Ovary (tissue), 3 donors: Measurements from ENCODE around the gene CASP1.
"Not testable (repeated sequence)": the region's sequence is repeated elsewhere in the genome, so short reads cannot be mapped to it uniquely, and the experiment has no call there.

ENCODE experiments used
- EP300 ChIP-seq: sonication (generic); formaldehyde crosslinking; IDR thresholded peaks from one replicate; pipeline ENCODE4 v1.6.1; 2017; ENCODE audit warnings: antibody characterized with exemption
- POLR2A ChIP-seq: fragments of 450-650 bp; IDR thresholded peaks from one replicate; pipeline ENCODE4 v1.6.1; 2017; ENCODE audit warnings: antibody characterized with exemption, mild to moderate bottlenecking, moderate library complexity
- TF ChIP-seq, protein P1 (sequence below), 3 donors: fragments of 450-650 bp in 2 of 3; fragments of 200-600 bp in 1 of 3; IDR thresholded peaks; one replicate each; pipeline versions ENCODE4 v1.5.1 to v1.8.0; 2016 to 2022; ENCODE audit warnings: antibody characterized with exemption in 3 of 3, mild to moderate bottlenecking in 1 of 3
- donor health status: DM: no; HTN: no; CAD: no.

DNA sequence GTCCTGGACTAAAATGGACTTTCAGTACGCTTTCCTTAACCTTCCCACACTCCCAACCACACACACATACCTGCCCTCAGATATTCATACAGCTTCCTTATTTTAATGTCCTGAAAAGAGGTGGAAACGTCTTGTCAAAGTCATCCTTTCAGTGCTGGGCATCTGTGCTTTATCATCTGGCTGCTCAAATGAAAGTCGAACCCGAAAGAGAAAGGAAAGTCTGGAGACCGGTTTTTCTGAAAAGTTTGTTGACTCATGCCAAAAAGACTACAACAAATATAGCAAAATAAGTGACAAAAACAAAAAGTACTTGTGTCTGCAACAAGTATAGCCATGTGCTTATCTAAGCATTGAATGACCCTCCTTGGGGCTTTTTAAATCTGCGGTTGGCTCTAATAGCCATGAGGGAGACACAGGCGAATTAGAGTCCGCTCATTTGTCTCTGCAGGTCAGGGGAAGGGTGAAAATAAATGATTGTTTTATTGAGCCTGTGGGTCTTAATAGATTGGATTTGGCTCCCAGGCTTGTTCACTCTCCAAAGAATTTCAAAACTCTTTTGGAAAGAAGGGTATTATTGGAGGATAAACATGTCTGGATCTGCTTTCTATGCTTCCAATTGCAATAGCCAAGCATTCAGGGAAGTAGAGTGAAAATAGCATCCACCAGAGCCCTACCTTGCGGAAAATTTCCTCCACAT lies 28.4 kb upstream of the CASP1 start:
- TF ChIP-seq, protein P1, sequence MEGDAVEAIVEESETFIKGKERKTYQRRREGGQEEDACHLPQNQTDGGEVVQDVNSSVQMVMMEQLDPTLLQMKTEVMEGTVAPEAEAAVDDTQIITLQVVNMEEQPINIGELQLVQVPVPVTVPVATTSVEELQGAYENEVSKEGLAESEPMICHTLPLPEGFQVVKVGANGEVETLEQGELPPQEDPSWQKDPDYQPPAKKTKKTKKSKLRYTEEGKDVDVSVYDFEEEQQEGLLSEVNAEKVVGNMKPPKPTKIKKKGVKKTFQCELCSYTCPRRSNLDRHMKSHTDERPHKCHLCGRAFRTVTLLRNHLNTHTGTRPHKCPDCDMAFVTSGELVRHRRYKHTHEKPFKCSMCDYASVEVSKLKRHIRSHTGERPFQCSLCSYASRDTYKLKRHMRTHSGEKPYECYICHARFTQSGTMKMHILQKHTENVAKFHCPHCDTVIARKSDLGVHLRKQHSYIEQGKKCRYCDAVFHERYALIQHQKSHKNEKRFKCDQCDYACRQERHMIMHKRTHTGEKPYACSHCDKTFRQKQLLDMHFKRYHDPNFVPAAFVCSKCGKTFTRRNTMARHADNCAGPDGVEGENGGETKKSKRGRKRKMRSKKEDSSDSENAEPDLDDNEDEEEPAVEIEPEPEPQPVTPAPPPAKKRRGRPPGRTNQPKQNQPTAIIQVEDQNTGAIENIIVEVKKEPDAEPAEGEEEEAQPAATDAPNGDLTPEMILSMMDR (IDR thresholded peaks at IDR 0.05) = not testable (repeated sequence)
- not testable (repeated sequence) for TF ChIP-seq POLR2A, EP300
